Smooth muscle cell (in vitro differentiated cells): ENCODE data around the gene TERB1. TPM values are rescaled to one million over a fixed set of nuclear protein-coding genes. Genes with fewer than 3 reads are reported as not detected.

Experiments
- DNase-seq: peaks from one replicate; lab custom pipeline; 2025; ENCODE audit not compliant: unreplicated experiment; lab: John Stamatoyannopoulos, UW
- H2AFZ ChIP-seq: fragments of 200-600 bp; sonication (generic); 2 replicates; pipeline ENCODE4 v1.6.0; 2016; ENCODE audit warnings: antibody characterized with exemption, low read depth, mild to moderate bottlenecking
- H3F3A ChIP-seq: fragments of 200-600 bp; sonication (generic); 2 replicates; pipeline ENCODE4 v1.6.0; 2017; ENCODE audit warnings: antibody characterized with exemption, low read depth
- H3K27ac ChIP-seq: fragments of 200-600 bp; sonication (generic); 2 replicates; pipeline ENCODE4 v1.5.1; 2016; ENCODE audit warnings: low read depth, mild to moderate bottlenecking
- H3K27me3 ChIP-seq: fragments of 200-600 bp; sonication (generic); 2 replicates; pipeline ENCODE4 v1.6.1; 2016; ENCODE audit warnings: low read depth, mild to moderate bottlenecking
- H3K36me3 ChIP-seq: fragments of 200-600 bp; sonication (generic); 2 replicates; pipeline ENCODE4 v1.5.1; 2016; ENCODE audit warnings: low read depth
- H3K4me1 ChIP-seq: fragments of 200-600 bp; sonication (generic); 2 replicates; pipeline ENCODE4 v1.5.1; 2016; ENCODE audit warnings: low read depth
- H3K4me2 ChIP-seq: fragments of 200-600 bp; sonication (generic); 2 replicates; pipeline ENCODE4 v1.6.0; 2016; ENCODE audit warnings: mild to moderate bottlenecking
- H3K4me3 ChIP-seq: fragments of 200-600 bp; sonication (generic); 2 replicates; pipeline ENCODE4 v1.5.1; 2016; ENCODE audit warnings: mild to moderate bottlenecking
- H3K79me2 ChIP-seq: fragments of 200-600 bp; sonication (generic); 2 replicates; pipeline ENCODE4 v1.6.0; 2016; ENCODE audit warnings: low read depth, mild to moderate bottlenecking
- H3K9ac ChIP-seq: fragments of 200-600 bp; sonication (generic); 2 replicates; pipeline ENCODE4 v1.6.0; 2016; ENCODE audit warnings: low read depth
- H3K9me3 ChIP-seq: fragments of 200-600 bp; sonication (generic); replicated peaks from 2 replicates; pipeline ENCODE4 v1.5.1; 2016; ENCODE audit warnings: low read depth
- H4K20me1 ChIP-seq: fragments of 200-600 bp; sonication (generic); 2 replicates; pipeline ENCODE4 v1.6.0; 2016; ENCODE audit warnings: low read depth
- WGBS: methylation state at CpG from one replicate; pipeline ENCODE4 v1.1.7; 2016; ENCODE audit warnings: low lambda C conversion rate; 5-methylcytosine and 5-hydroxymethylcytosine counted together
- polyA plus RNA-seq: library from polyadenylated mRNA; unstranded; fragments of >200 nt; fragmentation: Nextera tagmentation; extraction: Ambion mirVana; gene quantifications from 2 replicates; pipeline ENCODE4 v1.2.1, GENCODE V29; 2016
- total RNA-seq: library from RNA; depleted of rRNA; stranded (reverse); fragments of >200 nt; gene quantifications from 2 replicates; pipeline ENCODE4 v1.2.3, GENCODE V29; 2014
- TF ChIP-seq, protein P1 (sequence below): fragments of 200-600 bp; sonication (generic); IDR thresholded peaks from 2 replicates; pipeline ENCODE4 v1.5.1; 2017; ENCODE audit warnings: borderline replicate concordance, mild to moderate bottlenecking, antibody characterized with exemption; ENCODE audit not compliant: insufficient read depth, poor library complexity, severe bottlenecking

TERB1 gene
- total and polyA plus RNA-seq, 2 experiments from 2014 or later = not detected

DNA sequence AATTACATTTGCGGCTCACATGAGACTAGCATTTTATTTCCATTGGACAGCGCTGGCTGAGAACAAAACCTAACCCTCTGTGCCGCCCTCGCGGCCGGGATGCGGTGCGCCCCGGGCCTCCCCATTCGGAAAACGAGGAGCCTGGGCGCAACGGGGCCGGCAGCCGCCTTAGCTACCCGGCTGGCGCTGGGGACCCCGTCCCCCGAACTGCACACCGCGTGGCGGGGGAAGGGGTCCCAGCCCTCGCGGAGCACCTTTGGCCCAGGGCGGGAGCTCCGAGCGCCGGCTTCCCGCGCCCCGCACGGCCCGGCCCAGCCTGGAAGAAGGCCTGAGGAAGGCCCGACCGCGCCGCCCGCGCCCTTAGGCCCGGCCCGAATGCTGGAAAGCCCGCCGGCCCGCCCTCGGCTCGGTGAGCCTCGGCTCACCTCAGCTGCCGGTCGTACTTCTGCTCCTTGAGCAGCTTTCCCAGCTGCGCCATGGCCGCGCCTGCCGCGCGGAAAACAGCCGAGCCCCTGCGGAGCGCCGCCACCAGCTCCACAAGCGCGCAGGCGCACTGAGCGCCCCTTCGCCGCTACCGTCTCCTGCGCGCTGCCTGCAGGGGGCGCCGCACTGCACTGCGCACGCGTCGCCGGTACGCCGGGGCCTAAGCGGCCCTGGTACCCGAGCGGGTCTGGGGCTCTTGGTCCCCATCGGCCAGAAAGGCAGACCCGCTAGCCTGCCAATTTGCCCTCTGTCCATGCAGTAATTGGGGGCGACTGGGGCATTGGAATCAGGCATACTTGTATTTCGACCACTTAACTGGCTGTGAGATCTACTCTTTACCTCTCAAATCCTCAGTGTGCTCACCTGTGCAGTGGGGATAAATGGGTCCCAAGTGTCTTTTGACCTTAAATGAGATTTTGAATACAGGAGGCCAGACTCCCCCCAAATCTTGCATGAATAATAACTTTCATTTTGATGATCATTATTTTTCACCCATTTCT is 29.3 kb upstream of the TERB1 start, which contains the start of gene NAE1:
NAE1 (minus strand) TSS at position 555 of the 983 bp plus-strand sequence; CDS start at position 478, 77 bp downstream.
- Histone ChIP-seq H3K4me1 (peaks cover 11% of the 10 kb centered on the region), H3K27me3 (peaks cover 10% of the 10 kb centered on the region), H4K20me1 (peaks cover 38% of the 10 kb centered on the region), H3F3A (no peaks in the 10 kb centered on the region), H2AFZ (peak within 1 kb of the TSS; percentile 94), H3K4me3 (peak within 1 kb of the TSS; percentile 91), H3K4me2 (peak within 1 kb of the TSS; percentile 96), H3K36me3 (no peaks in the 10 kb centered on the region), H3K9me3 (no peaks in the 10 kb centered on the region), H3K79me2 (peaks cover 22% of the 10 kb centered on the region), H3K27ac (peak within 1 kb of the TSS; percentile 48), H3K9ac (peak within 1 kb of the TSS; percentile 85)
- TF ChIP-seq, protein P1, sequence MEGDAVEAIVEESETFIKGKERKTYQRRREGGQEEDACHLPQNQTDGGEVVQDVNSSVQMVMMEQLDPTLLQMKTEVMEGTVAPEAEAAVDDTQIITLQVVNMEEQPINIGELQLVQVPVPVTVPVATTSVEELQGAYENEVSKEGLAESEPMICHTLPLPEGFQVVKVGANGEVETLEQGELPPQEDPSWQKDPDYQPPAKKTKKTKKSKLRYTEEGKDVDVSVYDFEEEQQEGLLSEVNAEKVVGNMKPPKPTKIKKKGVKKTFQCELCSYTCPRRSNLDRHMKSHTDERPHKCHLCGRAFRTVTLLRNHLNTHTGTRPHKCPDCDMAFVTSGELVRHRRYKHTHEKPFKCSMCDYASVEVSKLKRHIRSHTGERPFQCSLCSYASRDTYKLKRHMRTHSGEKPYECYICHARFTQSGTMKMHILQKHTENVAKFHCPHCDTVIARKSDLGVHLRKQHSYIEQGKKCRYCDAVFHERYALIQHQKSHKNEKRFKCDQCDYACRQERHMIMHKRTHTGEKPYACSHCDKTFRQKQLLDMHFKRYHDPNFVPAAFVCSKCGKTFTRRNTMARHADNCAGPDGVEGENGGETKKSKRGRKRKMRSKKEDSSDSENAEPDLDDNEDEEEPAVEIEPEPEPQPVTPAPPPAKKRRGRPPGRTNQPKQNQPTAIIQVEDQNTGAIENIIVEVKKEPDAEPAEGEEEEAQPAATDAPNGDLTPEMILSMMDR = peak; percentile 99
- 1% methylated on average over 60 of the region's 84 CpGs for WGBS
- peak; percentile 76 for DNase-seq

DNA sequence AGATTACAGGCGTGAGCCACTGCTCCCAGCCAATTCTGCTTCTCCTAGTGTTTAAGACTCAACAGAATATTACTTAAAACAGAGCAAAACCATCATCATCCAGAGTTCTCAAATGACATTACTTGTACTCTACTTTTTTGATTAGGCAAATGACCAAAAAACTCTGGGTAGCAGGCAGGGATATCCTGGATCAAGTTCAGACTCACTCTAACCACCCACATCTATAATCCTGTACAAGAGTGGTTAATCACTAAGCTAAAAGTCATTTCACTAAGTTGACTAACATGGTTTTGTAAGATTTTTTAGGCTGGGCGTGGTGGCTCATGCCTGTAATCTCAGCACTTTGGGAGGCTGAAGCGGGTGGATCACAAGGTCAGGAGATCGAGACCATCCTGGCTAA is 22.6 kb upstream of the TERB1 start:
- H4K20me1 ChIP-seq = peaks cover 51% of the 10 kb centered on the region
- no peaks in the 10 kb centered on the region for H3K9me3 ChIP-seq
- DNase-seq = no peak
- TF ChIP-seq, protein P1 = no peak
- H2AFZ ChIP-seq = no peak overlapping the region
- no peak overlapping the region for H3K27ac ChIP-seq
- H3K4me1 ChIP-seq = no peaks in the 10 kb centered on the region
- H3K4me2 ChIP-seq = no peak overlapping the region
- no peaks in the 10 kb centered on the region for H3F3A ChIP-seq
- WGBS = 70% methylated on average over 4 of the region's 4 CpGs
- no peak overlapping the region for H3K9ac ChIP-seq
- no peaks in the 10 kb centered on the region for H3K27me3 ChIP-seq
- H3K4me3 ChIP-seq = no peak overlapping the region
- H3K79me2 ChIP-seq = peaks cover 8% of the 10 kb centered on the region
- H3K36me3 ChIP-seq = peaks cover 18% of the 10 kb centered on the region

DNA sequence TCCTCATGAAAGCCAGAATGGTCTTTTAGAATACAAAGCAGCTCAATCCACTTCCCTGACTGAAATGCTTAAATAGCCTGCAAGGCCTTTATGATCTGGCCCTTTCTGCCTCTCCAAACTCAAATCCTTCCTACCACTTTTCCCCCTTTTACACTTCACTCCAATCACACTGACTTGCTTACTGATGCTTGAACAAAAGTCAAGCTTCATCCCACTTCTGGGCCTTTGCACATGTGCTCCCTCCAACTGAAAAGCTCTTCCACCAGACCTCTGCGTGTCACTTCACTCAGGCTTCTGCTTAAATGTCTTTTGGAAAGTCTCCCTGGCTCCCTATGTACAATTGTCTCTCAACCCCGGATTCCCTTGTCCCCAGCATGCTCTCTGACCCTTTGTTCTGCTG is 13.3 kb upstream of the TERB1 start:
- Histone ChIP-seq H3K27ac (no peak overlapping the region), H3K27me3 (no peaks in the 10 kb centered on the region), H2AFZ (no peak overlapping the region), H3K79me2 (no peaks in the 10 kb centered on the region), H3F3A (no peaks in the 10 kb centered on the region), H3K9me3 (no peaks in the 10 kb centered on the region), H3K4me2 (no peak overlapping the region), H3K4me1 (no peaks in the 10 kb centered on the region), H4K20me1 (no peaks in the 10 kb centered on the region), H3K36me3 (peaks cover 39% of the 10 kb centered on the region), H3K9ac (no peak overlapping the region), H3K4me3 (no peak overlapping the region)
- DNase-seq = no peak
- TF ChIP-seq, protein P1 = no peak
- 98% methylated on average over 2 of the region's 2 CpGs for WGBS

DNA sequence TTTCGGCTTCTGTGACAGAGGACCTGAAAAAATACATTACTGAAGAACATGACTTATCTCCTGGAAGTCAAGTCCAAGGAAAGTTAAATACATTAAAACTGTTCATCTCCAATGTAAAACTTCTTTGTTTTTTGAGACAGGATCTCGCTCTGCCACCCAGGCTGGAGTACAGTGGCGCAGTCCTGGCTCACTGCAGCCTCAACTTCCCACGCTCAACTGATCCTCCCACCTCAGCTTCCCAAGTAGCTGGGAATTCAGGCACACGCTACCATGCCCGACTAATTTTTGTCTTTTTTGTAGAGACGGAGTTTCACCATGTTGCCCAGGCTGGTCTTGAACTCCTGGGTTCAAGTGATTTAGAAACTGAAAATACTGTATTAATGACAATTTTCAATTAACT is 9.7 kb upstream of the TERB1 start:
- H3K4me3 ChIP-seq = no peak overlapping the region
- no peaks in the 10 kb centered on the region for H3K79me2 ChIP-seq
- H3K9me3 ChIP-seq = no peaks in the 10 kb centered on the region
- no peaks in the 10 kb centered on the region for H4K20me1 ChIP-seq
- H3K9ac ChIP-seq = no peak overlapping the region
- H3F3A ChIP-seq = no peaks in the 10 kb centered on the region
- DNase-seq = no peak
- TF ChIP-seq, protein P1 = no peak
- H3K27ac ChIP-seq = no peak overlapping the region
- no peaks in the 10 kb centered on the region for H3K27me3 ChIP-seq
- no peak overlapping the region for H2AFZ ChIP-seq
- peaks cover 10% of the 10 kb centered on the region for H3K36me3 ChIP-seq
- no peaks in the 10 kb centered on the region for H3K4me1 ChIP-seq
- 97% methylated on average over 7 of the region's 7 CpGs for WGBS
- H3K4me2 ChIP-seq = no peak overlapping the region
